Measurements from ENCODE around the gene PCDHGA3.
"Not testable (repeated sequence)": the region's sequence is repeated elsewhere in the genome, so short reads cannot be mapped to it uniquely, and the experiment has no call there.

The PCDHGA3 gene

GRCh38 chr5:141383345-141383744 lies 39.7 kb downstream of the PCDHGA3 start:
- DNase-seq = no peak

DNA sequence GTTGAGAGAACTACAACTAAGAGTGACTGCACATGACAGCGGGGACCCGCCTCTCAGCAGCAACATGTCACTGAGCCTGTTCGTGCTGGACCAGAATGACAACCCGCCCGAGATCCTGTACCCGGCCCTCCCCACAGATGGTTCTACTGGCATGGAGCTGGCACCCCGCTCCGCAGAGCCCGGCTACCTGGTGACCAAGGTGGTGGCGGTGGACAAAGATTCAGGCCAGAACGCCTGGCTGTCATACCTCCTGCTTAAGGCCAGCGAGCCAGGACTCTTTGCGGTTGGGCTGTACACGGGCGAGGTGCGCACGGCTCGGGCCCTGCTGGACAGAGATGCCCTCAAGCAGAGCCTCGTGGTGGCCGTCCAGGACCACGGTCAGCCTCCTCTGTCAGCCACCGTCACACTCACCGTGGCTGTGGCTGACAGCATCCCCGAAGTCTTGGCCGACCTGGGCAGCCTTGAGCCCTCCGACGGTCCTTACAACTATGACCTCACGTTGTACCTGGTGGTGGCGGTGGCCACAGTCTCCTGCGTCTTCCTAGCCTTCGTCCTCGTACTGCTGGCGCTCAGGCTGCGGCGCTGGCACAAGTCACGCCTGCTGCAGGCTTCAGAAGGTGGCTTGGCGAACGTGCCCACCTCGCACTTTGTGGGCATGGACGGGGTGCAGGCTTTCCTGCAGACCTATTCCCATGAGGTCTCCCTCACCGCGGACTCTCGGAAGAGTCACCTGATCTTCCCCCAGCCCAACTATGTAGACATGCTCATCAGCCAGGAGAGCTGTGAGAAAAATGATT lies 41.0 kb downstream of the PCDHGA3 start:
- DNase-seq = no peak

DNA sequence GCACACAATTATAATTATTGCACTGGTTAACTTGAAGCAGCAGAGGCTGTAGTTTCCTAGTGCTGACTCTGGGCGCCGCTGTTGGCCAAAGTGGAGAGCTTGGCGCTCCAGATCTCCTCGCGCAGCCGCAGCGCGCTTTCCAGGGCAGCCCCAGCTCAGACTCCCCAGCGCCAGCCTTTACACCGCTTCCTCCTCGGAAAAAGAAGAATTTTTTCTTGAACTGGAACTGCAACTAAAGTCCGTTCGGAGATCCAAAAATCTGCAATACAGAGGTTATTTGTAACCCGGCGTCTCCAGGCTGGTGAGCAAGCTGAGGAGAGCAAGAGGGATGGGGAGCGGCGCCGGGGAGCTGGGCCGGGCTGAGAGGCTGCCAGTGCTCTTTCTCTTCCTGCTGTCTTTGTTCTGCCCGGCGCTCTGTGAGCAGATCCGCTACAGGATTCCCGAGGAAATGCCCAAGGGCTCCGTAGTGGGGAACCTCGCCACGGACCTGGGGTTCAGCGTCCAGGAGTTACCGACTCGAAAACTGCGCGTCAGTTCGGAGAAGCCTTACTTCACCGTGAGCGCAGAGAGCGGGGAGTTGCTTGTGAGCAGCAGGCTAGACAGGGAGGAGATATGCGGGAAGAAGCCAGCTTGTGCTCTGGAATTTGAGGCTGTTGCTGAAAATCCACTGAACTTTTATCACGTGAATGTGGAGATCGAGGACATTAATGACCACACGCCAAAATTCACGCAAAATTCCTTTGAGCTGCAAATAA lies 44.1 kb downstream of the PCDHGA3 start, which contains the start of gene PCDHGB4:
TSS of gene PCDHGB4 (plus strand) at position 142 of the 755 bp plus-strand sequence. CDS start at position 329, 187 bp downstream.
- not testable (repeated sequence) for DNase-seq

DNA sequence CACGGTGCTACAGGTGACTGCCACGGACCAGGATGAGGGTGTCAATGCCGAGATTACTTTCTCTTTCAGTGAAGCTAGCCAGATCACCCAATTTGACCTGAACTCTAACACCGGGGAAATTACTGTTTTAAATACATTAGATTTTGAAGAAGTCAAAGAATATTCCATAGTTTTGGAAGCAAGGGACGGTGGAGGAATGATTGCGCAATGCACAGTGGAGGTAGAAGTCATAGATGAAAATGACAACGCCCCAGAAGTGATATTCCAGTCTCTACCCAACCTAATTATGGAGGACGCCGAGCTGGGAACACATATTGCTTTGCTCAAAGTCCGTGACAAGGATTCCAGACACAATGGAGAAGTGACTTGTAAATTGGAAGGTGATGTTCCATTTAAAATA lies 45.0 kb downstream of the PCDHGA3 start:
- no peak for DNase-seq

DNA sequence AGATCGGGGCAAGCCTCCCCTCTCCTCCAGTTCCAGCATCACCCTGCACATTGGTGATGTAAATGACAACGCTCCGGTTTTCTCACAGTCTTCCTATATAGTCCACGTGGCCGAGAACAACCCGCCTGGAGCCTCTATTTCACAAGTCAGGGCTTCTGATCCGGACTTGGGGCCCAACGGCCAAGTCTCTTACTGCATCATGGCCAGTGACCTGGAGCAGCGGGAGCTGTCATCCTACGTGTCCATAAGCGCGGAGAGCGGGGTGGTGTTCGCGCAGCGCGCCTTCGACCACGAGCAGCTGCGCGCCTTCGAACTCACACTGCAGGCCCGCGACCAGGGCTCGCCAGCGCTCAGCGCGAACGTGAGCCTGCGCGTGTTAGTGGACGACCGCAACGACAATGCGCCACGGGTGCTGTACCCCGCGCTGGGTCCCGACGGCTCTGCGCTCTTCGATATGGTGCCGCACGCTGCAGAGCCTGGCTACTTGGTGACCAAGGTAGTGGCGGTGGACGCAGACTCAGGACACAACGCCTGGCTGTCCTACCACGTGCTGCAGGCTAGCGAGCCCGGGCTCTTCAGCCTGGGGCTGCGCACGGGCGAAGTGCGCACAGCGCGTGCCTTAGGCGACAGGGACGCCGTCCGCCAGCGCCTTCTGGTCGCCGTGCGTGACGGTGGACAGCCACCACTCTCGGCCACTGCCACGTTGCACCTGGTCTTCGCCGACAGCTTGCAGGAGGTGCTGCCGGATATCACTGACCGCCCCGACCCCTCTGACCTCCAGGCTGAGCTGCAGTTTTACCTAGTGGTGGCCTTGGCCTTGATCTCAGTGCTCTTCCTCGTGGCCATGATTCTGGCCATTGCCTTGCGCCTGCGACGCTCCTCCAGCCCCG lies 45.8 kb downstream of the PCDHGA3 start:
- DNase-seq = no peak

DNA sequence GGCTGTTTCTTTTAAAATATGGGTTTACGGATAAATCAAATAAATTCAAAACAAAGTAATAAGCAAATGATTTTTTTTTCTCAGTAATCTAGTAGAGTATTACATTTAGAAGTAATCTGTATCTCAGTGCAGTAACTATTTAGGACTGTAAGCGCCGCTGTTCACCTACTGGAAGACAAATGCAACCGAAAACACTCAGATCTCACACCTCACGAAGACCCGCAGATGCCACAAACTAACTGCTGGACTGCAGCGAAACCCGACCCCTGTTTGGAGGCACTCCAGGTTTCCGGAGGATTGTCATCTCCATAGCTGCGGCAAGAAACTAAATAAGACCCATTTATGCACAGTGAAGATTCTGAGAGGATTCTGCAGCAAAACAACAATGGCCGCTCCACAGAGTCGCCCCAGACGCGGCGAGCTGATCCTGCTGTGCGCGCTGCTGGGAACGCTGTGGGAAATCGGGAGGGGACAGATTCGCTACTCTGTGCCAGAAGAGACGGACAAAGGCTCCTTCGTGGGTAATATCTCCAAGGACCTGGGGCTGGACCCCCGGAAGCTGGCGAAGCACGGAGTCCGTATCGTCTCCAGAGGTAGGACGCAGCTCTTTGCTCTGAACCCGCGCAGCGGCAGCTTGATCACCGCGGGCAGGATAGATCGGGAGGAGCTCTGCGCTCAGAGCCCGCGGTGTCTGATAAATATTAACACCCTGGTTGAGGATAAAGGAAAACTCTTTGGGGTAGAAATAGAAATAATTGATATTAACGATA lies 49.0 kb downstream of the PCDHGA3 start, which contains the start of gene PCDHGA8:
TSS of gene PCDHGA8 (plus strand) at position 205 of the 770 bp plus-strand sequence. CDS start at position 386, 181 bp downstream.
- DNase-seq = no peak

DNA sequence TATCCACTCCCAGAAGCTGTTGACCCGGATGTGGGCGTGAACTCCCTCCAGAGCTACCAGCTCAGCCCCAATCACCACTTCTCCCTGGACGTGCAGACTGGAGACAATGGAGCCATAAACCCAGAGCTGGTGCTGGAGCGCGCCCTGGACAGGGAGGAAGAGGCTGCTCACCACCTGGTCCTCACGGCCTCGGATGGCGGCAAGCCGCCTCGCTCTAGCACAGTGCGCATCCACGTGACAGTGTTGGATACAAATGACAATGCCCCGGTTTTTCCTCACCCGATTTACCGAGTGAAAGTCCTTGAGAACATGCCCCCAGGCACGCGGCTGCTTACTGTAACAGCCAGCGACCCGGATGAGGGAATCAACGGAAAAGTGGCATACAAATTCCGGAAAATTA lies 49.6 kb downstream of the PCDHGA3 start:
- no peak for DNase-seq

GRCh38 chr5:141394401-141395187 lies 51.0 kb downstream of the PCDHGA3 start:
- not testable (repeated sequence) for DNase-seq

Measured in T-helper 1 cell (primary cell).